ENCODE results near the gene DTX1. TPM values are rescaled to one million over a fixed set of nuclear protein-coding genes. Genes with fewer than 3 reads are reported as not detected.

Gene DTX1
- 10 to 100 TPM in 1 of 4 donors, 1 to 10 TPM in 3; 3.1 to 33.8 (median 5.3) TPM for total RNA-seq

DNA sequence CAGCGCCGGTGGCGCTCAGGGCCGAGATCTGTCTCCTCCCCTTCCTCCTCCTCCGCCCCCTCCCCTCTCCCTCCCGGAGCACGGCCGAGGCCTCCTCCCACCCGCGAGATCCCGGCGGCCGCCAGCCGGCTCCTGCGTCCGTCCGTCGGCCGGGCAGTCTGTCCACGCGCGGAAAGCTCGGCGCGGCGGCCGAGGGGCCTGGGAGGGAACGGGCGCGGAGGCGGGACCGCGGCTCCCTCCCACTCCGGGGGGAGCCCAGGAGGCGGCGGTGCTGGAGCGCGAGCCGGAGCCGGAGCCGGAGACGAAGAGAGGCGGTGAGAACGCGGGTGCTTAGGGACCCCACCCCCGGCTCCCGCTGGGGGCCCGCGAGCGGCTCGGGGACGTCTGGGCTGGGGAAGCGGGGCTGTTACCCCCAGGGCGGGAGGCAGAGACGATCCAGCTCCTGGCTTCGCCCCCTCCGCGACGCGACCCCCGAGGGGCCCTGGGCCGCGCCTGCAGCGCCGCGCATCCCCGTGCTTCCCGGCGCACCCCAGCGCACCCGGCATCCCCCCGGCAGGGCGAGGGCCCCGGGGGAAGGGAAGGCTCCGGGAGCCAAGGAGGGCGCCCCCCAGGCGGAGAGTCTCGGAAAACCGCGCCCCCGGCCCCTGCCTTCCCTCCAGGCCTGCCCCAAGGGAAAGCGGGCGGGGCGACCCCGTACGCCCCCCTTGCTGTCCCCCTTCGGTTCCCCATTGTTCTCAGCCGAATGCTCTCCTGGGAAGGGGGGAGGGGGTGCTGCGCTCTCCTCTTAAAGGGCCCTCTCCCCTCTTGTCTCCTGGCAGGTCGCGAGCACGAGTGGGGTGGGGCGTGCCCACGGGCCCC lies at the start of gene DTX1:
Gene DTX1 (plus strand): TSS at position 100 of the 858 bp plus-strand sequence. CDS start 1,463 bp downstream, outside the sequence.
- Histone ChIP-seq H3K4me1 (peaks cover 0 to 21% (median 12%) of the 10 kb centered on the region in 4 donors), H3K9me3 (no peaks in the 10 kb centered on the region), H3K27me3 (peaks cover 0 to 12% of the 10 kb centered on the region in 2 donors), H3K4me3 (peak within 1 kb of the TSS; percentile 55 to 88 (median 61)), H3K27ac (peak within 1 kb of the TSS; percentile 17 to 87 (median 42)), H3K36me3 (no peaks in the 10 kb centered on the region)
- TF ChIP-seq POLR2A (IDR thresholded peaks at IDR 0.05) (no peak), CTCF (IDR thresholded peaks at IDR 0.05) (no peak)
- peak in 2 of 3 donors; percentile 53 to 65 for DNase-seq

DNA sequence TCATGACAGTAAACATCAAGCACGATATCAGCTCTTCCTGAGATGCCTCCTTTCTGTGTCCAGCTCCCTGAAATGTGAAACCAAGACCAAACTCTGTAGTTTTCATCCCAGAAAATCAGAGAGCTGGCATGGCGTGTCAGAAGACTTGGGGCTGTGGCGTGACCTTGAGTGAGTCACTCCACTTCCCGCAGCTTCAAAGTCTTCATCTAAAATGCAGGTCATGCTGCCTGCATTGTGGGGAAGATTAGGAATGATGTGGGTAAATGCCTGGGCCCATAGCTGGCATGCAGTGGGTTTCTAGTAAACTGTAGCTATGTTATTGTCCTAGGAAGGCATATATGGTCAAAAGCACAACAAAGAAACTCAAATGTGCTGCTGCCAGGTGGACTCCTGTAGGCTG lies 49.4 kb upstream of the DTX1 start:
- peaks cover 0 to 48% (median 0%) of the 10 kb centered on the region in 3 donors for H3K36me3 ChIP-seq
- no peaks in the 10 kb centered on the region for H3K4me1 ChIP-seq
- TF ChIP-seq POLR2A (IDR thresholded peaks at IDR 0.05) (no peak), CTCF (IDR thresholded peaks at IDR 0.05) (no peak)
- peaks cover 0 to 4% (median 0%) of the 10 kb centered on the region in 4 donors for H3K9me3 ChIP-seq
- no peaks in the 10 kb centered on the region for H3K27me3 ChIP-seq
- DNase-seq = no peak
- H3K27ac ChIP-seq = no peak overlapping the region
- H3K4me3 ChIP-seq = no peak overlapping the region

DNA sequence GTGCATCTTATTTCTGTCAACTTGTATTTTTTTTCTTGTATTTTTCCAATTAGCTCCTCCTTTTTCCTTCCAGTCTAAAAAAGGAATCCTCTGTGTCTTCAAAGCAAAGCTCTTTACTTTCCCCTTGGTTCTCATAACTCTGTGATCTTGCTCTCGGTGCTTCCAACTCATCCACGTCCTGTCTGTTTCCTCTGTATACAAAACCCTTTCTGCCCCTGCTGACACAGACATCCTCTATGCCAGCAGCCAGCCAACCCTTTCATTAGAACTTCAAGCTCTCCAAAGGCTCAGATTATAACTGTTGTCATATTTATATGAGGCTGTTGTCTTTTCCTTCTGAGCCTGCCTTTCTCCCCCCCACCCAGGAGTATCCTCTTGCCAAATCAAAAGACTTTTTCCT lies 45.8 kb upstream of the DTX1 start:
- no peak for DNase-seq

GRCh38 chr12:113014565-113014964 lies 42.0 kb upstream of the DTX1 start:
- Histone ChIP-seq H3K4me3 (no peak overlapping the region), H3K36me3 (peaks cover 0 to 13% (median 0%) of the 10 kb centered on the region in 3 donors), H3K27me3 (no peaks in the 10 kb centered on the region), H3K27ac (no peak overlapping the region), H3K9me3 (peaks cover 0 to 4% (median 0%) of the 10 kb centered on the region in 4 donors), H3K4me1 (no peaks in the 10 kb centered on the region)
- no peak for DNase-seq
- TF ChIP-seq POLR2A (IDR thresholded peaks at IDR 0.05) = no peak
- TF ChIP-seq CTCF (IDR thresholded peaks at IDR 0.05) = no peak

More for the DNA sequence above, 45.8 kb upstream of the DTX1 start:
- TF ChIP-seq CTCF (IDR thresholded peaks at IDR 0.05) (no peak), POLR2A (IDR thresholded peaks at IDR 0.05) (no peak)
- Histone ChIP-seq H3K27me3 (no peaks in the 10 kb centered on the region), H3K27ac (no peak overlapping the region), H3K9me3 (peaks cover 0 to 4% (median 0%) of the 10 kb centered on the region in 4 donors), H3K36me3 (peaks cover 0 to 43% (median 0%) of the 10 kb centered on the region in 3 donors), H3K4me3 (no peak overlapping the region), H3K4me1 (no peaks in the 10 kb centered on the region)

DNA sequence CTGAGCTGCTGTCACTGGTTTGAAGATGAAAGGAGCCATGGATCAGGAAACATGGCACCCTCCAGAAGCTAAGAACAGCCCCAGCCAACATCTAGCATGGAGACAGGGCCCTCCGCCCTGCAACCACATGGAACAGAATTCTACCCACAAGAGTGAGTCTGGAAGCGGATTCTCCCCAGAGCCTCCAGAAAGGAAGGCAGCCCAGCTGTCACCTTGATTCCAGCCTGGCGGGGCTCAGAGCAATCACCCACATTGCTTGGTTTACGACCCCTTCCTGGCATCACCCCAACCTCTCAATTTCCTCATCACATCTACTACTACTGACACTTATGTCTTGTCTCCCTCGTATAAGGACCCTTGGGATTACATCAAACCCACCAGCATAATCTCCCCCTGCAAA lies 39.7 kb upstream of the DTX1 start:
- Histone ChIP-seq H3K4me1 (no peaks in the 10 kb centered on the region), H3K27ac (no peak overlapping the region), H3K27me3 (no peaks in the 10 kb centered on the region), H3K9me3 (no peaks in the 10 kb centered on the region), H3K4me3 (no peak overlapping the region), H3K36me3 (no peaks in the 10 kb centered on the region)
- no peak for DNase-seq
- TF ChIP-seq CTCF (IDR thresholded peaks at IDR 0.05) (no peak), POLR2A (IDR thresholded peaks at IDR 0.05) (no peak)
